ENCODE results near the gene FGD6. TPM values are rescaled to one million over a fixed set of nuclear protein-coding genes. Genes with fewer than 3 reads are reported as not detected.

FGD6 gene
- total RNA-seq, 5 donors from 2014 or later (not counting 1 experiment from before 2014, with no cell fraction given), result 0.55 to 1.9 (median 0.70) TPM

DNA sequence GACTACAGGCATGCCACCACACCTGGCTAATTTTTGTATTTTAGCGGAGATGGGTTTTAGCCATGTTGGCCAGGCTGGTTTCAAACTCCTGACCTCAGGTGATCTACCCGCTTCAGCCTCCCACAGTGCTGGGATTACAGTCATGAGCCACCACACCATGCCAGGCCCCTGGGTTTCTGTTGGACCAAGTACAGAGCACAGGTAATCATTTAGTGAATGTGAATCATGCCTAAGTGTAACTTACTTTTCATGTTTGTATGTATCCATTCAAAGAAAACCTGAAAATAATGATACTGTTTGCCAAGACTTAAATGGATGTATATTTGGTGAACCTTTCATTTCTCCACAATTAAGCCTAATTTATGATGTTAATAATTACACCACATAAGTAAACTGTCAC lies 65.9 kb downstream of the FGD6 start:
- Mint-ChIP-seq H3K9me3 (peaks cover 0 to 1% (median under 1%) of the 10 kb centered on the region in 3 donors), H3K4me1 (no peaks in the 10 kb centered on the region), H3K27me3 (no peaks in the 10 kb centered on the region), H3K36me3 (no peaks in the 10 kb centered on the region), H3K4me3 (no peak overlapping the region), H3K27ac (no peak overlapping the region)
- no peaks in the 10 kb centered on the region for H3K9me3 ChIP-seq
- H3K27ac ChIP-seq (ENCODE audit: low read length), result no peak overlapping the region
- POLR2A ChIA-PET, result no interaction called here
- no peak overlapping the region for H3K4me3 ChIP-seq (ENCODE audit: control insufficient read depth in 1 of 2, extremely low read depth in 1 of 2, low read length in 1 of 2)
- H3K27me3 ChIP-seq (replicated peaks in 1 of 2; ENCODE audit: control insufficient read depth in 2 of 2, extremely low read depth in 1 of 2, insufficient read depth in 2 of 2, low read length in 1 of 2), result no peaks in the 10 kb centered on the region
- WGBS (ENCODE audit: insufficient coverage), result no CpG with 5 or more reads among the region's 2 CpGs
- CTCF ChIA-PET, result no interaction called here
- no peaks in the 10 kb centered on the region for H3K36me3 ChIP-seq (ENCODE audit: control insufficient read depth in 2 of 2, extremely low read depth in 1 of 2, insufficient read depth in 1 of 2, low read length in 1 of 2)
- ATAC-seq (replicated peaks in 1 of 4) (no peak), DNase-seq (no peak)
- H3K4me1 ChIP-seq (ENCODE audit: control insufficient read depth in 1 of 2, extremely low read depth in 1 of 2, insufficient read depth in 2 of 2, low read length in 2 of 2), result no peaks in the 10 kb centered on the region

DNA sequence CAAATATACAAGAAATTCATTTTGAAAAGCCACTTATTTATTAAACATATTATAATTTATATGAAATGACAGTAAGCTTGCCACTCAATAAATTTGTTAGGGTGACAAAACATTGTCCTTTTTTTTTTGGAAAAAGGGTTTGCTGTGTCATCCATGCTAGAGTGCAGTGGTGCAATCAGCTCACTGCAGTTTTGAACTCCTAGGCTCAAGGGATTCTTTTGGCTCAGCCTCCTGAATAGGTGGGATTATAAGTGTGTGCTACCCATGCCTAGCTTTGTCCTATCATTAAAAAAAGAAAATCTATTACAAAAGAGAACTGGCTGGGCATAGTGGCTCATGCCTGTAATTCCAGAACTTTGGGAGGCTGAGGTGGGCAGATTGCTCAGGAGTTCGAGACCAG lies 66.8 kb downstream of the FGD6 start:
- H3K27me3 Mint-ChIP-seq, result no peaks in the 10 kb centered on the region
- no peaks in the 10 kb centered on the region for H3K4me1 ChIP-seq (ENCODE audit: control insufficient read depth in 1 of 2, extremely low read depth in 1 of 2, insufficient read depth in 2 of 2, low read length in 2 of 2)
- no peak for DNase-seq

DNA sequence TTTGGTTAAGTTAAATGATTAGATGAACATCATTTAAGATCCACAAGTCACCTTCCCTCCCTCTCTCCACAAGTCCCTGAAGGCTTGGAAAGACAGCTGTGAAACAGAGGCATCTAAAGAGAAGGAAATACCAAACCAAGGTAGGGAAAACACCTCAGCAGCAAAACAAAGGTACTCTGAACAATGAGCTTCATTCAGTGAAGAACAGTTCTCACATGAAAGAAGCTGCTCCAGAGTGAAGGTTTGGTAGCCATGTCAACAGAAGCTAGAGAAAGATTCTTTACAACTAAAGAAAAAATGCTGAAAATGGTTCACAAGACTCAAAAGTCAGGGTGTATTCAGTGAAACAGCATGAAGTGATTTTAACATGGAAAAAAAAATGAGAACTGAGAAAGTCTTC lies 69.4 kb downstream of the FGD6 start:
- H3K4me1 ChIP-seq (ENCODE audit: control insufficient read depth in 1 of 2, extremely low read depth in 1 of 2, insufficient read depth in 2 of 2, low read length in 2 of 2), result no peaks in the 10 kb centered on the region
- POLR2A ChIA-PET, result interaction anchor here in 1 of 2 donors (0.6 kb wide), 1 partner anchor 17 kb away, joined by 4 read pairs; no protein-coding TSS in a partner anchor
- H3K4me3 ChIP-seq (ENCODE audit: control insufficient read depth in 1 of 2, extremely low read depth in 1 of 2, low read length in 1 of 2), result no peak overlapping the region
- H3K4me1 Mint-ChIP-seq, result no peaks in the 10 kb centered on the region
- no peaks in the 10 kb centered on the region for H3K36me3 Mint-ChIP-seq
- H3K9me3 ChIP-seq, result no peaks in the 10 kb centered on the region
- H3K36me3 ChIP-seq (ENCODE audit: control insufficient read depth in 2 of 2, extremely low read depth in 1 of 2, insufficient read depth in 1 of 2, low read length in 1 of 2), result no peaks in the 10 kb centered on the region
- H3K27me3 ChIP-seq (replicated peaks in 1 of 2; ENCODE audit: control insufficient read depth in 2 of 2, extremely low read depth in 1 of 2, insufficient read depth in 2 of 2, low read length in 1 of 2), result no peaks in the 10 kb centered on the region
- H3K4me3 Mint-ChIP-seq, result no peak overlapping the region
- no peaks in the 10 kb centered on the region for H3K27me3 Mint-ChIP-seq
- H3K27ac Mint-ChIP-seq, result no peak overlapping the region
- CTCF ChIA-PET, result interaction anchor here in 1 of 2 donors (0.6 kb wide), 1 partner anchor 1045 kb away, joined by 3 read pairs; no protein-coding TSS in a partner anchor
- ATAC-seq (replicated peaks in 1 of 4) (no peak), DNase-seq (no peak)
- H3K9me3 Mint-ChIP-seq, result no peaks in the 10 kb centered on the region
- no peak overlapping the region for H3K27ac ChIP-seq (ENCODE audit: low read length)

More for the DNA sequence above, 66.8 kb downstream of the FGD6 start:
- no peak for ATAC-seq (replicated peaks in 1 of 4)
- no peak overlapping the region for H3K27ac ChIP-seq (ENCODE audit: low read length)
- no peaks in the 10 kb centered on the region for H3K9me3 Mint-ChIP-seq
- ChIA-PET POLR2A (no interaction called here), CTCF (no interaction called here)
- no peak overlapping the region for H3K4me3 ChIP-seq (ENCODE audit: control insufficient read depth in 1 of 2, extremely low read depth in 1 of 2, low read length in 1 of 2)
- WGBS (ENCODE audit: insufficient coverage), result no CpG with 5 or more reads among the region's 1 CpG
- H3K4me3 Mint-ChIP-seq, result no peak overlapping the region
- H3K27me3 ChIP-seq (replicated peaks in 1 of 2; ENCODE audit: control insufficient read depth in 2 of 2, extremely low read depth in 1 of 2, insufficient read depth in 2 of 2, low read length in 1 of 2), result no peaks in the 10 kb centered on the region
- no peaks in the 10 kb centered on the region for H3K36me3 Mint-ChIP-seq
- no peaks in the 10 kb centered on the region for H3K4me1 Mint-ChIP-seq
- H3K9me3 ChIP-seq, result no peaks in the 10 kb centered on the region
- no peaks in the 10 kb centered on the region for H3K36me3 ChIP-seq (ENCODE audit: control insufficient read depth in 2 of 2, extremely low read depth in 1 of 2, insufficient read depth in 1 of 2, low read length in 1 of 2)
- H3K27ac Mint-ChIP-seq, result no peak overlapping the region

DNA sequence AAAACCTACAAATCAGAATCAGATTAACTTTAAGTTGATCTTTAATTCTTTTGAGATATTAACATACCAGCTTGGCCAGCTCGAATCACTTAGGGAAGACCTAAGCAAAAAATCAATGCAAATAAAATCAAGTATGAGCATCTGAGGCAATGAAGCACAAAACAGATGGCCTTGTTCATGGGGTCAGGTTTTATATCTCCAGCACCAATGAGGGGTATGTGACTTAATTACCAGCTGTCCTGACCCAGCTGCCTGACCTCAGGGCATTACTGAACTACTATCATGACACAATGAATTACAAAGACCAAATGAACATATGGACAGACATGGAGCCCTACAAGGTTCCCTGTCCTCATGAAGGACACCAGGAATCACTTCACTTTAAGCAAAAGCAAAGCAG lies 70.5 kb downstream of the FGD6 start:
- WGBS (ENCODE audit: insufficient coverage), result 100% methylated on average over 1 of the region's 1 CpG
- Histone ChIP-seq H3K4me3 (ENCODE audit: control insufficient read depth in 1 of 2, extremely low read depth in 1 of 2, low read length in 1 of 2) (no peak overlapping the region), H3K27ac (ENCODE audit: low read length) (no peak overlapping the region), H3K27me3 (replicated peaks in 1 of 2; ENCODE audit: control insufficient read depth in 2 of 2, extremely low read depth in 1 of 2, insufficient read depth in 2 of 2, low read length in 1 of 2) (no peaks in the 10 kb centered on the region), H3K9me3 (no peaks in the 10 kb centered on the region), H3K4me1 (ENCODE audit: control insufficient read depth in 1 of 2, extremely low read depth in 1 of 2, insufficient read depth in 2 of 2, low read length in 2 of 2) (no peaks in the 10 kb centered on the region), H3K36me3 (ENCODE audit: control insufficient read depth in 2 of 2, extremely low read depth in 1 of 2, insufficient read depth in 1 of 2, low read length in 1 of 2) (no peaks in the 10 kb centered on the region)
- POLR2A ChIA-PET, result interaction anchor here in 1 of 2 donors (0.6 kb wide), 1 partner anchor 79 kb away, joined by 8 read pairs; no protein-coding TSS in a partner anchor
- CTCF ChIA-PET, result interaction anchor here (0.6 to 1.0 kb wide), 2 partner anchors 46 to 388 kb away, joined by 3 read pairs; no protein-coding TSS in a partner anchor
- DNase-seq (no peak), ATAC-seq (replicated peaks in 1 of 4) (no peak)
- Mint-ChIP-seq H3K27me3 (no peaks in the 10 kb centered on the region), H3K36me3 (no peaks in the 10 kb centered on the region), H3K4me3 (no peak overlapping the region), H3K27ac (no peak overlapping the region), H3K4me1 (no peaks in the 10 kb centered on the region), H3K9me3 (no peaks in the 10 kb centered on the region)

DNA sequence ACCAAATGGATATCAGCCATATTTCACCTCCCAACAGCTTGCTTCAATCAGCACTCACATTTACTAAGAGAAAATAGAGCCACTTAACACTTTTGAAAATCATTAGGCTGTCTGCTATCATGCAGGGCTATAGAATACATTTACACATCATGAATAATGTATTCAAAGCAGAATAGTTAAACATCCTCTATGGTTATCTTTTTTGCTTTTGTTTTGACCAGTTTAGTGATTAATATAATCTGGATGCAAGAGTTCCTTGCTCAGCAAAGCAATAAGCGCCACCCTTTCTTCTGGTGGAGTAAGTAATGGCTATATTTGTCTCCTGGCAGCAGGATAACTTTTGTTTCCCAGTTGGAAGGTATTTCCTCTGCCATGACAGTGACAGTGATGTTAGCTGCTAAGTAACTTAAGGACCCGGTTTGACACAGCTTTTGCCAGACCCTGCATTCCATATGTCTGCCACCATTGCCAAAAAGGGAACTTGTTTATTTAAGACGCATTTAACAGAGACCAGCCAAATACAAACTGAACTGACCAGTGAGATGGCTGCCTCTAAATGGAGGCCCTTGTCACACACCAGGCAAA lies 73.6 kb downstream of the FGD6 start:
- H3K36me3 ChIP-seq (ENCODE audit: control insufficient read depth in 2 of 2, extremely low read depth in 1 of 2, insufficient read depth in 1 of 2, low read length in 1 of 2), result no peaks in the 10 kb centered on the region
- H3K36me3 Mint-ChIP-seq, result no peaks in the 10 kb centered on the region
- no peak for ATAC-seq (replicated peaks in 1 of 4)
- no peak overlapping the region for H3K27ac Mint-ChIP-seq
- no peaks in the 10 kb centered on the region for H3K27me3 Mint-ChIP-seq
- no peaks in the 10 kb centered on the region for H3K9me3 ChIP-seq
- no peaks in the 10 kb centered on the region for H3K9me3 Mint-ChIP-seq
- no peaks in the 10 kb centered on the region for H3K4me1 Mint-ChIP-seq
- H3K27me3 ChIP-seq (replicated peaks in 1 of 2; ENCODE audit: control insufficient read depth in 2 of 2, extremely low read depth in 1 of 2, insufficient read depth in 2 of 2, low read length in 1 of 2), result no peaks in the 10 kb centered on the region
- no peak overlapping the region for H3K27ac ChIP-seq (ENCODE audit: low read length)
- ChIA-PET POLR2A (interaction anchor here in 1 of 2 donors (0.6 kb wide), 1 partner anchor 27 kb away, joined by 3 read pairs; no protein-coding TSS in a partner anchor), CTCF (no interaction called here)
- H3K4me3 Mint-ChIP-seq, result no peak overlapping the region
- no peak for DNase-seq
- H3K4me3 ChIP-seq (ENCODE audit: control insufficient read depth in 1 of 2, extremely low read depth in 1 of 2, low read length in 1 of 2), result no peak overlapping the region
- WGBS (ENCODE audit: insufficient coverage), result 95% methylated on average over 3 of the region's 3 CpGs
- H3K4me1 ChIP-seq (ENCODE audit: control insufficient read depth in 1 of 2, extremely low read depth in 1 of 2, insufficient read depth in 2 of 2, low read length in 2 of 2), result no peaks in the 10 kb centered on the region

DNA sequence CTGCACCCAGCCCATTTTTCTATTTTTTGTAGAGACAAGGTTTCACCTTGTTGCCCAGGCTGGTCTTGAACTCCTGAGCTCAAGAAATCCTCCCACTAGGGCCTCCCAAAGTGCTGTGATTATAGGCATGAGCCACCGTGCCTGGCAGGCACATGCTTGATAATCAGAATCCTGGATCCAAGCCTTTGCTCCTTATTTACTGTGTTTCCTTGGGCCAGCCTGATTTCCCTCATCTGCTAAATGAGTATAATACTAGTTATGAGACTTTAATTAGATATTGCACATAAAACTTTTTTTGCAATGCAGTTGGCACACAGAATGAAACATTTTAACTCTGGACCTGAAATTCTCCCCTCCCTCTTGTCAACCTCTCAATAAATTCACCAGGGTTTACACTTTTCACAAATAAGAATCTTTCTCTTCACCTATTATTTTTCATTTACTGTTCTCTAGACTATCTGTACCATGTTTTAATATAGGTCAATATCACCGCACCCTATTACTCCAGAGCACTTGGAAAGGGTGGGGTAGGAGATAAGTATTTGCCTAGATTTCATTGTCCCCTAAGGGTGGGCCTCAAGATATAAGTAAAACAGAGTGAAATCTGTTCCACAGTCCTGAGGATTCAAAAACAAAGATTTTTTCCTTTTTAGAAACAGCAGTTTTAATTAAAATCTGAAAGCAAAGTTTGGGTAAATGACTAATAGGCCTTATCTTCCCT lies 74.7 kb downstream of the FGD6 start:
- no peak for DNase-seq
- H3K27ac ChIP-seq (ENCODE audit: low read length), result no peak overlapping the region
- no peaks in the 10 kb centered on the region for H3K4me1 ChIP-seq (ENCODE audit: control insufficient read depth in 1 of 2, extremely low read depth in 1 of 2, insufficient read depth in 2 of 2, low read length in 2 of 2)
- Mint-ChIP-seq H3K36me3 (no peaks in the 10 kb centered on the region), H3K27ac (no peak overlapping the region), H3K4me1 (no peaks in the 10 kb centered on the region), H3K4me3 (no peak overlapping the region), H3K9me3 (no peaks in the 10 kb centered on the region), H3K27me3 (no peaks in the 10 kb centered on the region)
- H3K9me3 ChIP-seq, result no peaks in the 10 kb centered on the region
- H3K27me3 ChIP-seq (replicated peaks in 1 of 2; ENCODE audit: control insufficient read depth in 2 of 2, extremely low read depth in 1 of 2, insufficient read depth in 2 of 2, low read length in 1 of 2), result no peaks in the 10 kb centered on the region
- 86% methylated on average over 1 of the region's 2 CpGs for WGBS (ENCODE audit: insufficient coverage)
- ChIA-PET CTCF (no interaction called here), POLR2A (no interaction called here)
- H3K36me3 ChIP-seq (ENCODE audit: control insufficient read depth in 2 of 2, extremely low read depth in 1 of 2, insufficient read depth in 1 of 2, low read length in 1 of 2), result no peaks in the 10 kb centered on the region
- no peak overlapping the region for H3K4me3 ChIP-seq (ENCODE audit: control insufficient read depth in 1 of 2, extremely low read depth in 1 of 2, low read length in 1 of 2)
- ATAC-seq (replicated peaks in 1 of 4), result no peak
